ENCODE measurements around the gene DPP10. TPM values are rescaled to one million over a fixed set of nuclear protein-coding genes. Genes with fewer than 3 reads are reported as not detected.

The DPP10 gene
- total RNA-seq, 3 donors from 2014 or later (not counting 1 experiment from before 2014, with no cell fraction given), result not detected

- no peak overlapping the region for H3K27ac ChIP-seq (ENCODE audit: low read length)
Measured at GRCh38 chr2:115119086-115119485, 676.6 kb downstream of the DPP10 start.

GRCh38 chr2:115122701-115123100 lies 680.3 kb downstream of the DPP10 start:
- no peaks in the 10 kb centered on the region for H3K4me1 Mint-ChIP-seq
- intact Hi-C loops (cut with micrococcal nuclease), result no loop called here
- DNase-seq, result no peak
- H3K4me3 ChIP-seq (ENCODE audit: low read length), result no peak overlapping the region
- ATAC-seq, result no peak
- 83% methylated on average over 2 of the region's 2 CpGs for WGBS (ENCODE audit: insufficient coverage)
- no peak overlapping the region for H3K27ac Mint-ChIP-seq
- peaks cover 8 to 11% of the 10 kb centered on the region in 2 donors for H3K9me3 Mint-ChIP-seq
- H3K27ac ChIP-seq (ENCODE audit: low read length), result no peak overlapping the region
- H3K4me1 ChIP-seq (ENCODE audit: control insufficient read depth, insufficient read depth, low read length), result no peaks in the 10 kb centered on the region
- no peaks in the 10 kb centered on the region for H3K27me3 Mint-ChIP-seq (ENCODE audit: low read depth in 2 of 2)
- TF ChIP-seq CTCF (IDR thresholded peaks at IDR 0.05), result no peak
- H3K4me3 Mint-ChIP-seq, result no peak overlapping the region
- H3K36me3 Mint-ChIP-seq, result no peaks in the 10 kb centered on the region
- no peaks in the 10 kb centered on the region for H3K27me3 ChIP-seq (ENCODE audit: control insufficient read depth, insufficient read depth, low read length)
- H3K36me3 ChIP-seq (ENCODE audit: control insufficient read depth, insufficient read depth, low read length), result no peaks in the 10 kb centered on the region
- peaks cover 8% of the 10 kb centered on the region for H3K9me3 ChIP-seq (ENCODE audit: control insufficient read depth, insufficient read depth, low read length)

More at GRCh38 chr2:115119086-115119485, 676.6 kb downstream of the DPP10 start:
- Mint-ChIP-seq H3K27me3 (ENCODE audit: low read depth in 2 of 2) (no peaks in the 10 kb centered on the region), H3K4me1 (no peaks in the 10 kb centered on the region), H3K4me3 (no peak overlapping the region), H3K9me3 (peaks cover 13% of the 10 kb centered on the region in 2 donors), H3K36me3 (no peaks in the 10 kb centered on the region), H3K27ac (no peak overlapping the region)
- no peaks in the 10 kb centered on the region for H3K36me3 ChIP-seq (ENCODE audit: control insufficient read depth, insufficient read depth, low read length)
- no peak for TF ChIP-seq CTCF (IDR thresholded peaks at IDR 0.05)
- H3K27me3 ChIP-seq (ENCODE audit: control insufficient read depth, insufficient read depth, low read length), result no peaks in the 10 kb centered on the region
- ATAC-seq (no peak), DNase-seq (no peak)
- no peak overlapping the region for H3K4me3 ChIP-seq (ENCODE audit: low read length)
- no peaks in the 10 kb centered on the region for H3K4me1 ChIP-seq (ENCODE audit: control insufficient read depth, insufficient read depth, low read length)
- WGBS (ENCODE audit: insufficient coverage), result 25% methylated on average over 1 of the region's 1 CpG
- intact Hi-C loops (cut with micrococcal nuclease), result no loop called here
- H3K9me3 ChIP-seq (ENCODE audit: control insufficient read depth, insufficient read depth, low read length), result peaks cover 8% of the 10 kb centered on the region

GRCh38 chr2:115124817-115125216 lies 682.4 kb downstream of the DPP10 start:
- no peaks in the 10 kb centered on the region for H3K36me3 Mint-ChIP-seq
- WGBS (ENCODE audit: insufficient coverage), result no CpG with 5 or more reads among the region's 1 CpG
- Histone ChIP-seq H3K4me1 (ENCODE audit: control insufficient read depth, insufficient read depth, low read length) (no peaks in the 10 kb centered on the region), H3K27ac (ENCODE audit: low read length) (no peak overlapping the region), H3K9me3 (ENCODE audit: control insufficient read depth, insufficient read depth, low read length) (peaks cover 8% of the 10 kb centered on the region), H3K27me3 (ENCODE audit: control insufficient read depth, insufficient read depth, low read length) (no peaks in the 10 kb centered on the region), H3K4me3 (ENCODE audit: low read length) (no peak overlapping the region), H3K36me3 (ENCODE audit: control insufficient read depth, insufficient read depth, low read length) (no peaks in the 10 kb centered on the region)
- intact Hi-C loops (cut with micrococcal nuclease), result no loop called here
- TF ChIP-seq CTCF (IDR thresholded peaks at IDR 0.05), result no peak
- H3K27me3 Mint-ChIP-seq (ENCODE audit: low read depth in 2 of 2), result no peaks in the 10 kb centered on the region
- DNase-seq (no peak), ATAC-seq (no peak)
- H3K9me3 Mint-ChIP-seq, result peaks cover 6 to 16% of the 10 kb centered on the region in 2 donors
- H3K27ac Mint-ChIP-seq, result no peak overlapping the region
- no peak overlapping the region for H3K4me3 Mint-ChIP-seq
- no peaks in the 10 kb centered on the region for H3K4me1 Mint-ChIP-seq

- 76% methylated on average over 3 of the region's 3 CpGs for WGBS (ENCODE audit: insufficient coverage)
Measured at GRCh38 chr2:115129536-115129935, 687.1 kb downstream of the DPP10 start.

More at GRCh38 chr2:115129536-115129935, 687.1 kb downstream of the DPP10 start:
- Mint-ChIP-seq H3K9me3 (peaks cover 5 to 20% of the 10 kb centered on the region in 2 donors), H3K36me3 (no peaks in the 10 kb centered on the region), H3K4me3 (no peak overlapping the region), H3K27me3 (ENCODE audit: low read depth in 2 of 2) (no peaks in the 10 kb centered on the region), H3K4me1 (no peaks in the 10 kb centered on the region), H3K27ac (no peak overlapping the region)
- Histone ChIP-seq H3K9me3 (ENCODE audit: control insufficient read depth, insufficient read depth, low read length) (peaks cover 3% of the 10 kb centered on the region), H3K4me3 (ENCODE audit: low read length) (no peak overlapping the region), H3K27ac (ENCODE audit: low read length) (no peak overlapping the region), H3K36me3 (ENCODE audit: control insufficient read depth, insufficient read depth, low read length) (no peaks in the 10 kb centered on the region), H3K4me1 (ENCODE audit: control insufficient read depth, insufficient read depth, low read length) (no peaks in the 10 kb centered on the region), H3K27me3 (ENCODE audit: control insufficient read depth, insufficient read depth, low read length) (no peaks in the 10 kb centered on the region)
- ATAC-seq (no peak), DNase-seq (no peak)
- TF ChIP-seq CTCF (IDR thresholded peaks at IDR 0.05), result no peak
- intact Hi-C loops (cut with micrococcal nuclease), result no loop called here
